ENCODE measurements around the gene ADGRA1. TPM values are rescaled to one million over a fixed set of nuclear protein-coding genes. Genes with fewer than 3 reads are reported as not detected.

Gene ADGRA1
- total RNA-seq, 3 donors from 2014 or later = 0.10 TPM; not detected in 2

DNA sequence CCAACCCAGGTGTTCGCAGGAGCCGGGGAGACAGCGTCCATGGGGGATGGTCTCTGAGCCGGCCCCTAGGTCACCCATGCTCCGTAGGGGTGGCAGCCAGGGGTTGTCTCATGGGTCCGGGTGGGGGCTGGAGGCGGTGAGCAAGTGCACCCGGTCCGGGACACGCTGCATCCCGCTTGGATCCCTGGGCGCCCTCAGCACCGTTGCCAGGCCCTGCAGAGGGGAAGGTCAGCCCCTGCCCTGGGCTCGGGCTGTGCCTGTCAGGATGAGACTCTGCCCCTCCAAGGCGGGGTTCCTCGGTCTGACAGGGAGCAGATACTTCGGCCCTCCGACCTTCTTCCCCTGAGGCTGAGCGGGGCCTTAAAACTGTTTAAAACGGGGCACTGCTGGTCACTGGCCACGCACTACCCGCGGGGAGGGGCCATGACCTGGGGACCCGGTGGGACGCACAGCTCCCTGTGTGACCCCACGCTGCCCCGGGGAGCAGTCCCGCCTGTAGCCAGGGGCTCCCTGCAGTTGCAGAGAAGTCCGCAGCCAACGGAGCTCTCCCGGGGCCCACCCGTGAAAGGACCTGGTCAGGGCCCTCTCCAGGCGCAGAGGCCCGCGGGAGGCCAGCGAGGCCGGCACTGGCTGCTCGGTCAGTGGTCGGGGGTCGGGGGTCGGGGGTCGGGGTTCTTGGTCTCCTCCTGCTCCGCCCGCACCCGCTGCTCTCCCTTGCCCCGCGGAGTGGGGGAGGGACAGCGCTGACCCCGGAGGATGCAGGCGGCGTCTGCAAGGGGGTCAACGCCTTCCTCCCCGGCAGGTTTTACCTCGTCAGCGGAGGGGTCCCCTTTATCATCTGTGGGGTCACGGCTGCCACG lies 38.9 kb downstream of the ADGRA1 start:
- ATAC-seq = no peak
- H3K36me3 ChIP-seq (ENCODE audit: low read depth) = no peaks in the 10 kb centered on the region
- TF ChIP-seq CTCF (IDR thresholded peaks at IDR 0.05) = no peak
- no peaks in the 10 kb centered on the region for H3K9me3 ChIP-seq
- DNase-seq = peak in 2 of 3 donors; percentile 19 to 40
- H3K4me1 ChIP-seq (ENCODE audit: low read depth) = no peaks in the 10 kb centered on the region
- intact Hi-C loops (cut with DNase I, micrococcal nuclease) = loop anchor here in 1 of 2 donors (10.0 kb wide), 1 partner anchor 292 kb away; no protein-coding TSS in a partner anchor
- H3K4me3 ChIP-seq = no peak overlapping the region

- no peaks in the 10 kb centered on the region for H3K4me1 ChIP-seq (ENCODE audit: low read depth)
- no peaks in the 10 kb centered on the region for H3K9me3 ChIP-seq
- TF ChIP-seq CTCF (IDR thresholded peaks at IDR 0.05) = no peak
- DNase-seq (peak in 2 of 3 donors; percentile 14 to 41), ATAC-seq (peak; percentile 60)
- intact Hi-C loops (cut with DNase I, micrococcal nuclease) = loop anchor here in 1 of 2 donors (10.0 kb wide), 1 partner anchor 293 kb away; no protein-coding TSS in a partner anchor
- H3K4me3 ChIP-seq = no peak overlapping the region
- no peaks in the 10 kb centered on the region for H3K36me3 ChIP-seq (ENCODE audit: low read depth)
Measured at GRCh38 chr10:133127291-133128125, 39.8 kb downstream of the ADGRA1 start.

GRCh38 chr10:133128126-133129070 lies 40.7 kb downstream of the ADGRA1 start:
- intact Hi-C loops (cut with DNase I, micrococcal nuclease) = loop anchor here in 1 of 2 donors (10.0 kb wide), 1 partner anchor 294 kb away; no protein-coding TSS in a partner anchor
- H3K4me3 ChIP-seq = no peak overlapping the region
- H3K4me1 ChIP-seq (ENCODE audit: low read depth) = no peaks in the 10 kb centered on the region
- ATAC-seq = no peak
- no peaks in the 10 kb centered on the region for H3K9me3 ChIP-seq
- no peaks in the 10 kb centered on the region for H3K36me3 ChIP-seq (ENCODE audit: low read depth)
- TF ChIP-seq CTCF (IDR thresholded peaks at IDR 0.05) = no peak
- peak in 1 of 3 donors; percentile 44 for DNase-seq

DNA sequence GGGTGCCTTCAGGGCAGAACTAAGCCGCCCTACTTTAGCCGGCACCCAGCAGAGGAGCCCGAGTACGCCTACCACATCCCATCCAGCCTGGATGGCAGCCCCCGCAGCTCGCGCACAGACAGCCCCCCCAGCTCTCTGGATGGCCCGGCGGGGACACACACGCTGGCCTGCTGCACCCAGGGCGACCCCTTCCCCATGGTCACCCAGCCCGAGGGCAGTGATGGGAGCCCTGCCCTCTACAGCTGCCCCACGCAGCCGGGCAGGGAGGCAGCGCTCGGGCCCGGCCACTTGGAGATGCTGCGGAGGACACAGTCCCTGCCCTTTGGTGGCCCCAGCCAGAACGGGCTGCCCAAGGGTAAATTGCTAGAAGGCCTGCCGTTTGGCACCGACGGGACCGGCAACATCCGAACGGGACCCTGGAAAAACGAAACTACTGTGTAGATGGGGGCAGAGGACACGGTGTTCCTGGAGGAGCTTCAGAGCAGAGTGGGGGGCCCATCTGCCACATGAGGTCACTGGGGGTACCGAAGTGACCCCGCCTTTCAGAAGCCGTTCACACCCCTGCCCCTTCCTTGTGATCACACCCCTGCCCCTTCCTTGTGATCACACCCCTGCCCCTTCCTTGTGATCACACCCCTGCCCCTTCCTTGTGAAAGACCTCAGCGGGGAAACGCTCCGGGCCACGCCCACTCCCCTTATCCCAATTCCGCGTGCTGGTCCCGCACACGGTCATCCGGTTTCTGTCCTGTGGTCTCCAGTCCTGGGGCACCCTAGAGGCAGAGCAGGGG lies 41.5 kb downstream of the ADGRA1 start:
- intact Hi-C loops (cut with DNase I, micrococcal nuclease) = loop anchor here in 1 of 2 donors (10.0 kb wide), 1 partner anchor 294 kb away; no protein-coding TSS in a partner anchor
- no peaks in the 10 kb centered on the region for H3K36me3 ChIP-seq (ENCODE audit: low read depth)
- no peak overlapping the region for H3K4me3 ChIP-seq
- no peak for TF ChIP-seq CTCF (IDR thresholded peaks at IDR 0.05)
- no peaks in the 10 kb centered on the region for H3K4me1 ChIP-seq (ENCODE audit: low read depth)
- DNase-seq (no peak), ATAC-seq (no peak)
- H3K9me3 ChIP-seq = no peaks in the 10 kb centered on the region

Data from mucosa of descending colon (tissue), 3 donors.